Left colon (tissue), 2 donors: Measurements from ENCODE around the gene CDH23. TPM values are rescaled to one million over a fixed set of nuclear protein-coding genes. Genes with fewer than 3 reads are reported as not detected.
"Not testable (repeated sequence)": the region's sequence is repeated elsewhere in the genome, so short reads cannot be mapped to it uniquely, and the experiment has no call there.

ENCODE experiments used
- ATAC-seq: fragments of 200-7000 bp; cut with Tn5 transposase; one replicate; pipeline ENCODE4 v1.9.1; 2020; ENCODE audit warnings: mild to moderate bottlenecking, moderate library complexity
- DNase-seq, 2 donors: peaks; one replicate each; pipeline ENCODE4 v3.0.0-alpha.2; 2020
- intact Hi-C, 2 donors: fragments of 100-400 bp; cut with DNase I in 1 of 2; cut with micrococcal nuclease in 1 of 2; formaldehyde crosslinking; loops; one replicate each; pipeline versions ENCODE4 v1.11.2 to v1.14.0; 2022; cut with DNase I, micrococcal nuclease
- total RNA-seq, 2 donors: library from RNA; stranded (reverse); fragmentation: NEBNext Ultra II Directional; extraction: Animal tissue kit (Norgen Biotek cat#: 25700); gene quantifications; one replicate each; pipeline ENCODE4 v1.2.1, GENCODE V29; 2021
- donor health status: DM: no; HTN: no; CAD: no.
- donor health status: DM: yes; HTN: yes; CAD: no.

Gene CDH23
- total RNA-seq, 2 donors from 2014 or later = 2.2 to 2.5 TPM

- no peak for ATAC-seq
- no peak for DNase-seq
- intact Hi-C loops = no loop called here
Measured at GRCh38 chr10:71590781-71591350, 194.1 kb downstream of the CDH23 start.

- ATAC-seq = no peak
- intact Hi-C loops = no loop called here
Measured at GRCh38 chr10:71594934-71595571, 198.3 kb downstream of the CDH23 start.

DNA sequence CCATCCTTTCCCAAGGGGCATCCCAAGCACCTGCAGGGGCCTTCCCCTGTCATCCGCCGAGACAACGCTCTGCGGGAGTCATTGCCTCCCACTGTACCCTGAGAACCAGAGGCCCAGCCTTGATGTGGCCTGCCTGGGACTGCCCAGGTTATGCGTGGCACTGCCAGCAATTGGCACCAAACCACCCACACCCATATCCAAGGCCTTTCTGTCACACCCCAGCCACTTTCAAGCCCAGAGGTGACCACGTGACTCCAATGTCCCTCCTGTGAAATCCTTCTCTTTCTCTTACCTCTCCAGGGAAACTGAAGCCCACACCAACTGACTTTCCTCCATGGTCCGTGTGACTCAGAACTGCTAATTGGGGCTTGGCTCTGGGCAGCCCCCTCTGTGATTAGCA, 198.9 kb downstream of the CDH23 start:
- DNase-seq = no peak
- no peak for ATAC-seq
- intact Hi-C loops = no loop called here

More at GRCh38 chr10:71594934-71595571, 198.3 kb downstream of the CDH23 start:
- DNase-seq = no peak

GRCh38 chr10:71596127-71596526, 199.4 kb downstream of the CDH23 start:
- DNase-seq (no peak), ATAC-seq (no peak)
- intact Hi-C loops = no loop called here

DNA sequence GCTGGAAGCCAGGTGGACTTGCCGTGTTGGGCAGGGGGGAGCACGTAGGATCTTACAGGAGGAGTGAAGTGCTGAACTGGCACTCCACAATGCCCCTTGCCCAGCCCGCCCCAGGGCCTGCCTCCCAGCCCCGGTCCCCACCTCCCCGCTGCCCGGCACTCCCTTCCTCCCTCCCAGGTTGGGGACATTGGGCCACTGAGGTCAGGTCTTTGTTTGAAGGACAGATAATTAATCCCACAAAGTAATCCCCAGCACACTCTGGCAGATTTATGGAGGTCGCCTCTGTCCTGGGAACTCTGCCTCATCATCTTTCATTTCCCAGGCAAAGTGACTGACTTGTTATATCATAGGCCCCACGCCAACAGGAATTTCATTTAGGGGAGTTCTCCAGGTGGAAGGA, 200.0 kb downstream of the CDH23 start:
- intact Hi-C loops = no loop called here
- no peak for DNase-seq
- no peak for ATAC-seq

- DNase-seq = peak in 1 of 2 donors; percentile 39
- intact Hi-C loops = no loop called here
- ATAC-seq = peak; percentile 73
Measured at GRCh38 chr10:71597821-71598498, 201.2 kb downstream of the CDH23 start.

DNA sequence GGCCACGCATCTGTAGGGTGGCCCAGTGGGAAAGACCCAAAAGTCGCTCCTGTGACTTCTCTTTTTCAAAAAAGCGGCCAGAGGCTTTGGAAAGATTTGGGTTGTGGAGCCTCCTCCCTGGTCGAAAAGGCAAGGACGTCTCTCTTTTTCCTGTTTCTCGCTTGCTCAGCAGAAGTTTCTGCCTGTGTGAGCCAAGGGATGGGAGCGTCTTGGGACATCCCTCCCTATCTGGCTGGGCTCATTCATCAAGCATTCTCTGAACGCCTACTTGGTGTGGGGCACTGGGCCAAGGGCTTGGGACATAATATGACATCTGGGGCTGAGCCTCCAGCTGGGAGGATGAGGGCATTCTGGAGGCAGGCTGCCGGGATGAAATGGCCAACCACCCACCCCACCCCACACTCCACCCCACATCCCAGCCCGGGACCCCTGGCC, 201.9 kb downstream of the CDH23 start:
- DNase-seq = peak; percentile 62 to 71
- intact Hi-C loops = no loop called here
- no peak for ATAC-seq

DNA sequence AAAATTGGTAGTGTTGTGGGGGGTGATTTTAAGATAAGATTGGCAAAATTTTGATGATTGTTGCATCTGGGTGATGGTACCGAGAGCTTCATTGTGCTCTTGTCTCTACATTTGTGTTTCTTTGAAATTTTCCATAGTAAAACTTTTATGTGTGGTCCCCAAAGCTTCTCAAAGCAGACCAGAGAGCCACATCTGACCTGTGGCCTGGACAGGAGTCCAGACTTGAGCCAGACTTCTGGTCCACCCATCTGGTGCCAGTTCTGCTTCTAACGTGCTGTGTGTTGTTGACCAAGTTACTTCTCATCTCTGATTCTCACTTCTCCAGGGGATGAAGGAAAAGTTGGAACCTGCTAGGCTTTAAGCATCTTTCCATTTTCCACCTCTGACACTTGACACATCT, 202.8 kb downstream of the CDH23 start:
- ATAC-seq (no peak), DNase-seq (no peak)
- intact Hi-C loops = no loop called here

- DNase-seq, intact Hi-C loops, ATAC-seq: not testable (repeated sequence)
Measured at GRCh38 chr10:71600242-71600641, 203.5 kb downstream of the CDH23 start.

DNA sequence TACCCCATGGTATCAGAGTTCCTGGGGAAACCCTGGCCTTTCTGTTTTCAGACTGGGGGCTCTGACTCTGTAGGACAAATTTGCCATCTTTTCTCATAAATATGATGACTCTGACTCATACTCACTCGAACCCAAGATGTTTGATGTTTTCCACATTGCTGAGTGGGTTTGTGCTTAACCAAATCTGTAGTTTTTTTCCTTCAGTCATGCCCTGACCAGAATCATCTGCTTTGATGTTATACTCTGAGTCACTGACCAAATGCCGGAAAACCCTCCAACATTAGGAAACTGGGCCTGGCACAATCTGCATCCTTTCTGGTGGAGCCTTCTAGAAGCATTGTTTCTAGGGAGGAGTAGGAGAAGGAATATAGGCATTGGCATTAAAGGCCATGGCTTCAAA, 204.1 kb downstream of the CDH23 start:
- no peak for DNase-seq
- no peak for ATAC-seq
- intact Hi-C loops = no loop called here

- DNase-seq (no peak), ATAC-seq (no peak)
- intact Hi-C loops = no loop called here
Measured at GRCh38 chr10:71601273-71601672, 204.6 kb downstream of the CDH23 start.

GRCh38 chr10:71603150-71603549, 206.4 kb downstream of the CDH23 start:
- peak; percentile 45 to 67 for DNase-seq

GRCh38 chr10:71603754-71604153, 207.0 kb downstream of the CDH23 start:
- DNase-seq (no peak), ATAC-seq (no peak)
- intact Hi-C loops = no loop called here

More at GRCh38 chr10:71603150-71603549, 206.4 kb downstream of the CDH23 start:
- intact Hi-C loops = no loop called here
- ATAC-seq = peak; percentile 89

GRCh38 chr10:71604324-71605018, 207.8 kb downstream of the CDH23 start:
- DNase-seq = peak; percentile 64 to 74
- intact Hi-C loops = no loop called here

GRCh38 chr10:71605263-71605962, 208.7 kb downstream of the CDH23 start:
- intact Hi-C loops = no loop called here
- DNase-seq (no peak), ATAC-seq (no peak)

More at GRCh38 chr10:71604324-71605018, 207.8 kb downstream of the CDH23 start:
- ATAC-seq = peak; percentile 74

DNA sequence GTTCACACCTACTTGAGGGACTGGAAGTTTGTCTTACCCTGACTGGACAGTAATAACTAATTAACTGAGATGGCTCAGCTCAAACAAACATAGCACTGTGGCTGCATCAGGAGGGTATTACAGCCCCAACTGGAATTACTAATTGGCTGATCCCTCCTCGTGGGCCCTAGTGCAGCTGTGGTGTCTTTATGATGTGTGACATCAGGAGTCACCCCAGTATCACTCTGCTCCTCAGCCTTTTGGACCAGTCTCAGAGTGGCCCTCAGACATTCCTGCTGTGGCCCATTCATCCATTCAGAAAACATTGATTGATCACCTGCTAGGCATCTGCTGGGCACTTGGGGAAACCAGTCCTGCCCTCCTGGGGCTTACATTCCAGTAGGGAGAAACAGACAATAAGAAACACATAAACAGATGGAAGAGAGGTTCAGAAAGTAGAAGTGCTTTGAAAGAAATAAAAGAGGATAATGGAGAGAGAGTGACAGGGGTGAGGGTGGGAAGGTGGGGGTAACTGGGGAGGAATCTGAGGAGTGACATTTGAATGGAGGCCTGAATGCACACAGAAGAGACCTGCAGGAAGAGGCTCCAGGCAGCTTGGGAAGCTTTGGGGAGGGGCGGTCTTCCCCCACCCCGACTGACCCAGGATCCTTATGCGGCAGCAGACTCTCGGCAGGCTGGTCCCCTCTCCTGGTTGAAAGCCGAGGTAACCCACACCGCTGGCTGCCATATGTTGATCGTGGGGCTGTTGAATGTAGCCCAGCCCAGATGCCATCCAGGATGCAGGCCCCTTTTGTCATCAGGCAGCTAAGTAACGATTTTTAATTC, 209.7 kb downstream of the CDH23 start:
- intact Hi-C loops = no loop called here
- ATAC-seq = no peak
- no peak for DNase-seq

DNA sequence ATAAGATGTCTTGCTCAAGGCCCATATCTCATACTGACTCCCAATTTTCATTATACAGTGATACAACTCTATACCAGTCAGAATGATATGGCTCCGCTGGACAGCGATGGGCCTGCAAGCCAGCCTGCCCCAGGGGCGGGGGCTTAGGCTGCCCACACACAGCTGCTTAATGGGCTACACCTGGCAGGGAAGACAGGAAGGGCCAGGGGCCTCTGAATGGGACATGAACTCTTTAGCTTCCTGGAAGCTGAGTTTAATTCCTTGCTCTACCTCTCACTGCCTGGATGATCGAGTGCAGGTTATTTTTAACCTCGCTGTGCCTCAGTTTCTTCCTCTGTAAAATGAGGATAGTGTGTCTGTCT, 210.3 kb downstream of the CDH23 start:
- intact Hi-C loops = no loop called here
- DNase-seq (no peak), ATAC-seq (no peak)
